ENCODE measurements around the gene CREB3L2. TPM values are rescaled to one million over a fixed set of nuclear protein-coding genes. Genes with fewer than 3 reads are reported as not detected.

The CREB3L2 gene
- polyA plus RNA-seq, 1 of the 3 experiments (the other 2 are of a cell fraction): 22.9 TPM

DNA sequence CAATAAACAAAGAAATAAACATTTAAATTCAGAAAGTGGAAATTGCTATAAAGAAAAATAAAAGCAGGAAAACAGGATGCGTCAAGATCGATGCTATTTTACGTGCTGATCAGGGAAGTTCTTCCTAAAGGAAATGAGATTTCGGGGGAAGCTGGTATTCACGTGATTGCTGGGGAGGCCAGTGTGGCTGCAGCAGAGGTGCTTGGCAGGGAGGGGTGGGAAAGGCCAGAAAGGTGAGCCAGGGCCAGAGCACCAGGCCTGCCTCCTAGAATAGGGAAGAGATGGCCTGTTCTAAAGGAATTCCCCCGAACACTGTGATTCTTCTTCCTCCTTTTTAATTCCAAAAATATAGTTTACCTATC is 923 bp upstream of the CREB3L2 start:
- Histone ChIP-seq H3K36me3 (replicated peaks in 1 of 2; ENCODE audit: control insufficient read depth in 1 of 2, insufficient read depth in 2 of 2, low read length in 1 of 2) (no peaks in the 10 kb centered on the region), H3K9me3 (no peaks in the 10 kb centered on the region), H4K20me1 (ENCODE audit: insufficient read depth) (no peaks in the 10 kb centered on the region; the same call in 1 of the 2 replicates), H3K4me1 (ENCODE audit: control insufficient read depth in 1 of 2, insufficient read depth in 2 of 2, low read depth in 1 of 2, low read length in 1 of 2) (peaks cover 13 to 23% of the 10 kb centered on the region in 2 experiments; a peak in 2 of 4 replicates), H3K27ac (ENCODE audit: low read depth in 2 of 2, low read length in 1 of 2) (peak overlapping the region; percentile 29 to 56; a peak in 3 of 4 replicates), H3F3A (replicated peaks; ENCODE audit: insufficient read depth) (peaks cover 7% of the 10 kb centered on the region), H3K9ac (no peak overlapping the region), H3K9me2 (no peaks in the 10 kb centered on the region), H2AFZ (ENCODE audit: low read depth) (peak overlapping the region; percentile 80), H3K79me2 (ENCODE audit: insufficient read depth) (peaks cover 41% of the 10 kb centered on the region), H3K4me3 (ENCODE audit: low read depth in 2 of 2, low read length in 1 of 2) (no peak overlapping the region), H3K27me3 (ENCODE audit: insufficient read depth) (no peaks in the 10 kb centered on the region), H3K4me2 (no peak overlapping the region)
- ChIA-PET CTCF (interaction anchor here (0.6 to 22.5 kb wide), 47 partner anchors 8 to 885 kb away, joined by 3 to 642 read pairs (median 4); no protein-coding TSS in a partner anchor), POLR2A (interaction anchor here (1.8 kb wide), 1 partner anchor 156 kb away, joined by 6 read pairs; the partner anchor contains the start of gene DGKI)
- 84% methylated on average over 6 of the region's 6 CpGs for WGBS (ENCODE audit: low lambda C conversion rate)
- no peak for DNase-seq
- TF ChIP-seq TCF12 (IDR thresholded peaks at IDR 0.05): no peak
- no peak for TF ChIP-seq JUND (IDR thresholded peaks at IDR 0.05)
- TF ChIP-seq SIN3A (IDR thresholded peaks at IDR 0.05; ENCODE audit: borderline replicate concordance, low read depth, low read length): no peak
- TF ChIP-seq, protein P1, sequence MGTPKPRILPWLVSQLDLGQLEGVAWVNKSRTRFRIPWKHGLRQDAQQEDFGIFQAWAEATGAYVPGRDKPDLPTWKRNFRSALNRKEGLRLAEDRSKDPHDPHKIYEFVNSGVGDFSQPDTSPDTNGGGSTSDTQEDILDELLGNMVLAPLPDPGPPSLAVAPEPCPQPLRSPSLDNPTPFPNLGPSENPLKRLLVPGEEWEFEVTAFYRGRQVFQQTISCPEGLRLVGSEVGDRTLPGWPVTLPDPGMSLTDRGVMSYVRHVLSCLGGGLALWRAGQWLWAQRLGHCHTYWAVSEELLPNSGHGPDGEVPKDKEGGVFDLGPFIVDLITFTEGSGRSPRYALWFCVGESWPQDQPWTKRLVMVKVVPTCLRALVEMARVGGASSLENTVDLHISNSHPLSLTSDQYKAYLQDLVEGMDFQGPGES (IDR thresholded peaks at IDR 0.05; ENCODE audit: low read depth, low read length): no peak
- no peak for TF ChIP-seq GATA2 (CRISPR knock-in tag; IDR thresholded peaks at IDR 0.05)
- TF ChIP-seq, protein P2, sequence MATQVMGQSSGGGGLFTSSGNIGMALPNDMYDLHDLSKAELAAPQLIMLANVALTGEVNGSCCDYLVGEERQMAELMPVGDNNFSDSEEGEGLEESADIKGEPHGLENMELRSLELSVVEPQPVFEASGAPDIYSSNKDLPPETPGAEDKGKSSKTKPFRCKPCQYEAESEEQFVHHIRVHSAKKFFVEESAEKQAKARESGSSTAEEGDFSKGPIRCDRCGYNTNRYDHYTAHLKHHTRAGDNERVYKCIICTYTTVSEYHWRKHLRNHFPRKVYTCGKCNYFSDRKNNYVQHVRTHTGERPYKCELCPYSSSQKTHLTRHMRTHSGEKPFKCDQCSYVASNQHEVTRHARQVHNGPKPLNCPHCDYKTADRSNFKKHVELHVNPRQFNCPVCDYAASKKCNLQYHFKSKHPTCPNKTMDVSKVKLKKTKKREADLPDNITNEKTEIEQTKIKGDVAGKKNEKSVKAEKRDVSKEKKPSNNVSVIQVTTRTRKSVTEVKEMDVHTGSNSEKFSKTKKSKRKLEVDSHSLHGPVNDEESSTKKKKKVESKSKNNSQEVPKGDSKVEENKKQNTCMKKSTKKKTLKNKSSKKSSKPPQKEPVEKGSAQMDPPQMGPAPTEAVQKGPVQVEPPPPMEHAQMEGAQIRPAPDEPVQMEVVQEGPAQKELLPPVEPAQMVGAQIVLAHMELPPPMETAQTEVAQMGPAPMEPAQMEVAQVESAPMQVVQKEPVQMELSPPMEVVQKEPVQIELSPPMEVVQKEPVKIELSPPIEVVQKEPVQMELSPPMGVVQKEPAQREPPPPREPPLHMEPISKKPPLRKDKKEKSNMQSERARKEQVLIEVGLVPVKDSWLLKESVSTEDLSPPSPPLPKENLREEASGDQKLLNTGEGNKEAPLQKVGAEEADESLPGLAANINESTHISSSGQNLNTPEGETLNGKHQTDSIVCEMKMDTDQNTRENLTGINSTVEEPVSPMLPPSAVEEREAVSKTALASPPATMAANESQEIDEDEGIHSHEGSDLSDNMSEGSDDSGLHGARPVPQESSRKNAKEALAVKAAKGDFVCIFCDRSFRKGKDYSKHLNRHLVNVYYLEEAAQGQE (IDR thresholded peaks at IDR 0.05; ENCODE audit: low read depth, low read length): no peak
- no peak for TF ChIP-seq RFX5 (IDR thresholded peaks at IDR 0.05; ENCODE audit: low read length)
- TF ChIP-seq, protein P3, sequence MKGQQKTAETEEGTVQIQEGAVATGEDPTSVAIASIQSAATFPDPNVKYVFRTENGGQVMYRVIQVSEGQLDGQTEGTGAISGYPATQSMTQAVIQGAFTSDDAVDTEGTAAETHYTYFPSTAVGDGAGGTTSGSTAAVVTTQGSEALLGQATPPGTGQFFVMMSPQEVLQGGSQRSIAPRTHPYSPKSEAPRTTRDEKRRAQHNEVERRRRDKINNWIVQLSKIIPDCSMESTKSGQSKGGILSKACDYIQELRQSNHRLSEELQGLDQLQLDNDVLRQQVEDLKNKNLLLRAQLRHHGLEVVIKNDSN (IDR thresholded peaks at IDR 0.05; ENCODE audit: borderline replicate concordance, low read depth): no peak
- no peak for TF ChIP-seq RXRA (IDR thresholded peaks at IDR 0.05; ENCODE audit: borderline replicate concordance, low read depth)
- no peak for TF ChIP-seq GABPA (IDR thresholded peaks at IDR 0.05; ENCODE audit: low read depth)
- no peak for TF ChIP-seq CHD2 (IDR thresholded peaks at IDR 0.05; ENCODE audit: low read length, partially characterized antibody)
- no peak for TF ChIP-seq RCOR1 (IDR thresholded peaks at IDR 0.05; ENCODE audit: low read length)
- TF ChIP-seq SMC3 (IDR thresholded peaks at IDR 0.05; ENCODE audit: low read depth, low read length): no peak
- TF ChIP-seq, protein P4, sequence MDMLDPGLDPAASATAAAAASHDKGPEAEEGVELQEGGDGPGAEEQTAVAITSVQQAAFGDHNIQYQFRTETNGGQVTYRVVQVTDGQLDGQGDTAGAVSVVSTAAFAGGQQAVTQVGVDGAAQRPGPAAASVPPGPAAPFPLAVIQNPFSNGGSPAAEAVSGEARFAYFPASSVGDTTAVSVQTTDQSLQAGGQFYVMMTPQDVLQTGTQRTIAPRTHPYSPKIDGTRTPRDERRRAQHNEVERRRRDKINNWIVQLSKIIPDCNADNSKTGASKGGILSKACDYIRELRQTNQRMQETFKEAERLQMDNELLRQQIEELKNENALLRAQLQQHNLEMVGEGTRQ (IDR thresholded peaks at IDR 0.05; ENCODE audit: borderline replicate concordance, low read depth, low read length): no peak
- no peak for TF ChIP-seq YY1 (IDR thresholded peaks at IDR 0.05; ENCODE audit: low read depth)

Data from SK-N-SH (cell line).